ENCODE results near the gene LRP5.

- TF ChIP-seq, protein P1, sequence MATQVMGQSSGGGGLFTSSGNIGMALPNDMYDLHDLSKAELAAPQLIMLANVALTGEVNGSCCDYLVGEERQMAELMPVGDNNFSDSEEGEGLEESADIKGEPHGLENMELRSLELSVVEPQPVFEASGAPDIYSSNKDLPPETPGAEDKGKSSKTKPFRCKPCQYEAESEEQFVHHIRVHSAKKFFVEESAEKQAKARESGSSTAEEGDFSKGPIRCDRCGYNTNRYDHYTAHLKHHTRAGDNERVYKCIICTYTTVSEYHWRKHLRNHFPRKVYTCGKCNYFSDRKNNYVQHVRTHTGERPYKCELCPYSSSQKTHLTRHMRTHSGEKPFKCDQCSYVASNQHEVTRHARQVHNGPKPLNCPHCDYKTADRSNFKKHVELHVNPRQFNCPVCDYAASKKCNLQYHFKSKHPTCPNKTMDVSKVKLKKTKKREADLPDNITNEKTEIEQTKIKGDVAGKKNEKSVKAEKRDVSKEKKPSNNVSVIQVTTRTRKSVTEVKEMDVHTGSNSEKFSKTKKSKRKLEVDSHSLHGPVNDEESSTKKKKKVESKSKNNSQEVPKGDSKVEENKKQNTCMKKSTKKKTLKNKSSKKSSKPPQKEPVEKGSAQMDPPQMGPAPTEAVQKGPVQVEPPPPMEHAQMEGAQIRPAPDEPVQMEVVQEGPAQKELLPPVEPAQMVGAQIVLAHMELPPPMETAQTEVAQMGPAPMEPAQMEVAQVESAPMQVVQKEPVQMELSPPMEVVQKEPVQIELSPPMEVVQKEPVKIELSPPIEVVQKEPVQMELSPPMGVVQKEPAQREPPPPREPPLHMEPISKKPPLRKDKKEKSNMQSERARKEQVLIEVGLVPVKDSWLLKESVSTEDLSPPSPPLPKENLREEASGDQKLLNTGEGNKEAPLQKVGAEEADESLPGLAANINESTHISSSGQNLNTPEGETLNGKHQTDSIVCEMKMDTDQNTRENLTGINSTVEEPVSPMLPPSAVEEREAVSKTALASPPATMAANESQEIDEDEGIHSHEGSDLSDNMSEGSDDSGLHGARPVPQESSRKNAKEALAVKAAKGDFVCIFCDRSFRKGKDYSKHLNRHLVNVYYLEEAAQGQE (IDR thresholded peaks at IDR 0.05; ENCODE audit: insufficient read depth in 1 of 2, low read depth in 2 of 2, low read length in 2 of 2) = no peak
- TF ChIP-seq POLR2AphosphoS5 (IDR thresholded peaks at IDR 0.05; ENCODE audit: low read depth, low read length) = no peak
- no peak for TF ChIP-seq TAF1 (IDR thresholded peaks at IDR 0.05; ENCODE audit: borderline replicate concordance, insufficient read depth, low read length)
- TF ChIP-seq FOXP2 (optimal IDR thresholded peaks at IDR 0.05; ENCODE audit: borderline replicate concordance, extremely low read depth, extremely low read length, insufficient read depth) = no peak
- TF ChIP-seq SIN3A (IDR thresholded peaks at IDR 0.05; ENCODE audit: borderline replicate concordance, insufficient read depth, low read length) = no peak
Measured at GRCh38 chr11:68431984-68432645, 119.7 kb downstream of the LRP5 start.
